Lower lobe of right lung (tissue), 2 donors: ENCODE measurements around the gene DNASE1L1. TPM values are rescaled to one million over a fixed set of nuclear protein-coding genes. Genes with fewer than 3 reads are reported as not detected.

ENCODE experiments used
- ATAC-seq, 2 donors: fragments of 200-7000 bp; cut with Tn5 transposase; one replicate each; pipeline ENCODE4 v1.9.1; 2020 to 2022; ENCODE audit warnings: mild to moderate bottlenecking in 2 of 2, moderate library complexity in 2 of 2
- DNase-seq: peaks from one replicate; pipeline ENCODE4 v3.0.0-alpha.2; 2020
- H3K27ac ChIP-seq: fragments of 200-600 bp; one replicate; pipeline ENCODE4 v1.8.0; 2022
- H3K27me3 ChIP-seq: fragments of 200-600 bp; one replicate; pipeline ENCODE4 v1.8.0; 2022; ENCODE audit warnings: low read depth
- H3K36me3 ChIP-seq: fragments of 200-600 bp; one replicate; pipeline ENCODE4 v1.8.0; 2022; ENCODE audit warnings: mild to moderate bottlenecking
- H3K4me1 ChIP-seq: fragments of 200-600 bp; one replicate; pipeline ENCODE4 v1.8.0; 2022
- H3K4me3 ChIP-seq: fragments of 200-600 bp; one replicate; pipeline ENCODE4 v1.8.0; 2022; ENCODE audit warnings: mild to moderate bottlenecking
- H3K9me3 ChIP-seq: fragments of 200-600 bp; one replicate; pipeline ENCODE4 v1.8.0; 2022
- intact Hi-C: fragments of 100-400 bp; cut with DNase I; formaldehyde crosslinking; loops from one replicate; pipeline ENCODE4 v1.11.0; 2022
- total RNA-seq: library from RNA; stranded (reverse); fragmentation: NEBNext Ultra II Directional; extraction: Animal tissue kit (Norgen Biotek cat#: 25700); gene quantifications from one replicate; pipeline ENCODE4 v1.2.1, GENCODE V29; 2021
- TF ChIP-seq, protein P1 (sequence below): fragments of 200-600 bp; IDR thresholded peaks from one replicate; pipeline ENCODE4 v1.8.0; 2022; ENCODE audit warnings: antibody characterized with exemption, mild to moderate bottlenecking
- donor health status: DM: no; HTN: yes; CAD: no; lungs with severe emphysema.

The DNASE1L1 gene
- total RNA-seq, 1 donor from 2014 or later = 36.1 TPM

DNA sequence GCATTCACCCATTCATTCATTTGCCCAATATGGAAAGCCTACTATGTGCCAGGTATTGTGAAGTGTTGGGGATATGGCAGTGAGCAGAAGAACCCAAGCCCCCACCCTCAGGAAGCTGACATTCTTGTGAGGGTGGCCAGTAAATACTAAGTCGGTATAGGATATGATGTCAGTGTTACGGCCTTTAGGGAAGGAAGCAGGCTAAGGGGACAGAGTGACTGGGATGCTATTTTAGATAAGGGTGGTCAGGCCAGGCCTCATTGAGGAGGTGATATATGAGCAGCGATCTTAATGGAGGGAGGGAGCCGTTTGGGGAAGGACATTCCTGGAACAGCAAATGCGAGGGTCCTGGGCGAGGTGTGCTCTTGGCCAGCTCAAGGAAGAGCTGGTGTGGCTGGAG, 21.4 kb upstream of the DNASE1L1 start:
- no peak for DNase-seq
- H3K4me3 ChIP-seq = no peak overlapping the region
- H3K36me3 ChIP-seq = peaks cover 35% of the 10 kb centered on the region
- TF ChIP-seq, protein P1, sequence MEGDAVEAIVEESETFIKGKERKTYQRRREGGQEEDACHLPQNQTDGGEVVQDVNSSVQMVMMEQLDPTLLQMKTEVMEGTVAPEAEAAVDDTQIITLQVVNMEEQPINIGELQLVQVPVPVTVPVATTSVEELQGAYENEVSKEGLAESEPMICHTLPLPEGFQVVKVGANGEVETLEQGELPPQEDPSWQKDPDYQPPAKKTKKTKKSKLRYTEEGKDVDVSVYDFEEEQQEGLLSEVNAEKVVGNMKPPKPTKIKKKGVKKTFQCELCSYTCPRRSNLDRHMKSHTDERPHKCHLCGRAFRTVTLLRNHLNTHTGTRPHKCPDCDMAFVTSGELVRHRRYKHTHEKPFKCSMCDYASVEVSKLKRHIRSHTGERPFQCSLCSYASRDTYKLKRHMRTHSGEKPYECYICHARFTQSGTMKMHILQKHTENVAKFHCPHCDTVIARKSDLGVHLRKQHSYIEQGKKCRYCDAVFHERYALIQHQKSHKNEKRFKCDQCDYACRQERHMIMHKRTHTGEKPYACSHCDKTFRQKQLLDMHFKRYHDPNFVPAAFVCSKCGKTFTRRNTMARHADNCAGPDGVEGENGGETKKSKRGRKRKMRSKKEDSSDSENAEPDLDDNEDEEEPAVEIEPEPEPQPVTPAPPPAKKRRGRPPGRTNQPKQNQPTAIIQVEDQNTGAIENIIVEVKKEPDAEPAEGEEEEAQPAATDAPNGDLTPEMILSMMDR = no peak
- no peak overlapping the region for H3K27ac ChIP-seq
- no peak for ATAC-seq
- intact Hi-C loops = no loop called here
- peaks cover 23% of the 10 kb centered on the region for H3K4me1 ChIP-seq
- H3K9me3 ChIP-seq = no peaks in the 10 kb centered on the region
- H3K27me3 ChIP-seq = no peaks in the 10 kb centered on the region

DNA sequence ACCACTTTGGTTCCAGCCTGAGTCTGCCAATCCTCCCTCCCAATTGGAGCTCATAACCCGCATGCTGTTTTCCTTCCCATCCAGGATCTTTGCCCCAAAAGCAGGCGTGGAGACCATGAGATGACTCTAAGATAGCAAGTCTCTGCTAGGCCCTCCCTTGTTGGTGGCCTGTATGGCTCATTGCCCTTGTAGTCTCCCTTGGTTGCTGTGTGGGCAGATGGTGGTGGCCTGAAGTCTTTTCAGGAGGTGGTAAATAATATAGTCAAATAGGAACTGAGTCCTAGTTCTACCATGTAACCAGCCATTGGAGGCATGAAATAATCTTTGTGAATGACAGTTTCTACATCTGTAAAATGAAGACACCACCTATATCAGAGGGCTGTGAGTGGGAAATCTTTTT, 20.7 kb upstream of the DNASE1L1 start:
- Histone ChIP-seq H3K4me1 (peaks cover 23% of the 10 kb centered on the region), H3K4me3 (peak overlapping the region; percentile 77), H3K9me3 (no peaks in the 10 kb centered on the region), H3K27me3 (no peaks in the 10 kb centered on the region), H3K36me3 (peaks cover 28% of the 10 kb centered on the region), H3K27ac (no peak overlapping the region)
- ATAC-seq (no peak), DNase-seq (no peak)
- intact Hi-C loops = no loop called here
- TF ChIP-seq, protein P1 = no peak

DNA sequence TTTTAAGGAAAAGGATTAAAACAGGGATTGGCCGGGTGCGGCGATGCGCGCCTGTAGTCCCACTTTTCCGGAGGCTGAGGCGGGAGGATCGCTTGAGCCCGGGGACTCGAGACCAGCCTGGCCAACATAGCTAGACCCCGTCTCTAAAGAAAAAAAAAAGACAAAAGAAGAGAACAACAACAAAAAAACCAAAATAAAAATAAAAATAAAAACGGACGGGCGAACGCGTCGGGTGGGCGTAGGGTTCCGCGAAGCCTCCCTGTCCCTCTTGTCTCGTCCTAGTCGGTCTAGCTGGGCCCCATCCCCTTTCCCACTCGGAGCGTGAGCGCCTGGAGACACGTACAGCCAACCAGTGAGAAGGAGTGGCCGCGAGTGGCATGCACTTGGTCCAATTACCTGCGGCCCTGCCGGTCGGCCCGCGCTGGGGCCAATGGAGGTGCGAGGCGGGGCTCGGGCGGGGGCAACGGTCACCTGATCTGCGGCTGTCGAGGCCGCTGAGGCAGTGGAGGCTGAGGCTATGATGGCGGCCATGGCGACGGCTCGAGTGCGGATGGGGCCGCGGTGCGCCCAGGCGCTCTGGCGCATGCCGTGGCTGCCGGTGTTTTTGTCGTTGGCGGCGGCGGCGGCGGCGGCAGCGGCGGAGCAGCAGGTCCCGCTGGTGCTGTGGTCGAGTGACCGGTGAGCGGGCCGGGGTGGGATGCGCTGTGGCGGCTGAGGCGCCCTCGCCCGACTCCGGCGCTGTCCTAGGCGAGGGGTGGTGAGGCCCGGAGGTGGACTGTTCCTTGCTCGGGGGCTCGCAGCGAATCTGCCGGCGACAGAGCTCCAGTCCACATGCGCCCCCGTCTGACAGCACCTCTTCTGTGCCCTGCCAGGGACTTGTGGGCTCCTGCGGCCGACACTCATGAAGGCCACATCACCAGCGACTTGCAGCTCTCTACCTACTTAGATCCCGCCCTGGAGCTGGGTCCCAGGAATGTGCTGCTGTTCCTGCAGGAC, 19.4 kb upstream of the DNASE1L1 start, which contains the start of gene ATP6AP1:
Gene ATP6AP1, plus strand, starts transcription at position 502 of the 996 bp plus-strand sequence. Its CDS starts 16 bp downstream, at position 518.
- ATAC-seq (peak; percentile 98 to 99), DNase-seq (peak; percentile 95)
- Histone ChIP-seq H3K36me3 (peaks cover 15% of the 10 kb centered on the region), H3K4me1 (peaks cover 23% of the 10 kb centered on the region), H3K27ac (peak within 1 kb of the TSS; percentile 83), H3K27me3 (no peaks in the 10 kb centered on the region), H3K9me3 (no peaks in the 10 kb centered on the region), H3K4me3 (peak within 1 kb of the TSS; percentile 77)
- intact Hi-C loops = no loop called here
- TF ChIP-seq, protein P1 = no peak

DNA sequence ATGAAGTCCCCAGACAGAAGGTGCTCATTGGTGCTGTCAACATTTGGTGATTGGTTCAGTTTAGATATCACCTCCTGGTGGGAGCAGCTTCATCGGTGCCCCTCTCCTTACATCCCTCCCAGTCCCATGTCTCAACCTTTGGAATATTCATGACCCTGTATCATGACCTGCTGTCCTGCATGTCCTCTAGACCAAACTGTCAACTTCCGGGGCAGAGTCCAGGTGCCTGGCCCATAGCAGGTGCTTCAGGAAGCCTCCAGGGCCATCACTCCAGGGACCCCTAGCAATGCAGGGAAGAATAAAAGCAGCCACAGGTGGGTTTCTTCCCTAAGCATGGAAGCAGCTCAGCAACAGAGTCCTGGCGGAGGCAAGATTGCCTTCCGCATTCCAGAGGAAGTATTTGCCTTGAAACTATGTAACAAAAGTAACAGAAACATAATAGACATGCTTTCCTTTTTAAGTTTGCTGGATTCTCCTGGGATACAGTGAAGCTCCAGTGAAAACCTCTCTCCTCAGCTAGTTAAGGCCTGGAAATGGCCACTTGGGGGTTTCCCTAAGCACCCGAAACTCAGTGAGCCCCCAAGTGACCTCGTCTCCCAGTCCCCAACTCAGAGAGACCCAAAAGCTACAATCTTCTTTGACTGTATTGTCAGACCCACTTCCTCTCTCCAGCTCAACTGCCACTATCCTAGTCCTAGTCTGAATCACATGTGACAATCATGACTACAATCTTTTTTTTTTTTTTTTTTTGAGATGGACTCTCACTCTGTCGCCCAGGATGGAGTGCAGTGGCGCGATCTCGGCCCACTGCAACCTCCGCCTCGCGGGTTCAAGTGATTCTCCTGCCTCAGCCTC, 18.1 kb upstream of the DNASE1L1 start:
- DNase-seq = no peak
- H3K27ac ChIP-seq = peak overlapping the region; percentile 31
- TF ChIP-seq, protein P1 = no peak
- intact Hi-C loops = no loop called here
- no peaks in the 10 kb centered on the region for H3K27me3 ChIP-seq
- peaks cover 2% of the 10 kb centered on the region for H3K36me3 ChIP-seq
- H3K9me3 ChIP-seq = no peaks in the 10 kb centered on the region
- H3K4me3 ChIP-seq = peak overlapping the region; percentile 77
- ATAC-seq = no peak
- peaks cover 23% of the 10 kb centered on the region for H3K4me1 ChIP-seq

DNA sequence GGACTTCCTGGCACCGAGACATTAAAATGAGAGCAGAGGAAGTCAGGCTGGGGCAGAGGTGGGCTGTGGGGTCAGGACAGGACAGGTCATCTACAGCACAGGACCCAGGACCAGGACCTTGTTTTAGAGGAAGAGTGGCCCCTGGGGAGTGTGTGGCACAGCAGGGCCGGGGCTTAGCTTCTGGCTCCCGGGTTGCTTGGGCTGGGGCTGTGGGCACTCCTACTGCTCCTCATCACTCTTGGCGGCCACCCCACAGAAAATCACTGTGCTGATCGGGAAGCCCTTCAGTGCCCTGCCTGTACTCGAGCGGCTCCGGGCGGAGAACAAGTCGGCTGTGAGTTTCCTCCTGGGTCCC, 11.3 kb upstream of the DNASE1L1 start:
- Histone ChIP-seq H3K27me3 (no peaks in the 10 kb centered on the region), H3K27ac (no peak overlapping the region), H3K4me1 (no peaks in the 10 kb centered on the region), H3K4me3 (no peak overlapping the region), H3K9me3 (no peaks in the 10 kb centered on the region), H3K36me3 (no peaks in the 10 kb centered on the region)
- no peak for ATAC-seq
- intact Hi-C loops = no loop called here
- DNase-seq = no peak
- TF ChIP-seq, protein P1 = no peak
